OCI-LY3 (cell line): ENCODE measurements around the gene CCDC154.

Experiments used
- H2AFZ ChIP-seq: fragments of 200-600, 300-600 bp; shearing (Covaris generic); 2 replicates; pipeline ENCODE4 v1.6.0; 2014; ENCODE audit warnings: antibody characterized with exemption, low read depth, low read length
- H3K27ac ChIP-seq: fragments of 200-600, 300-600 bp; sonication (generic); 2 replicates; pipeline ENCODE4 v1.5.1; 2014; ENCODE audit warnings: mild to moderate bottlenecking, low read length, moderate library complexity, mixed read lengths
- H3K27me3 ChIP-seq: fragments of 200-600, 300-600 bp; sonication (generic); 2 replicates; pipeline ENCODE4 v1.6.1; 2014; ENCODE audit warnings: low read depth, low read length, mixed read lengths
- H3K36me3 ChIP-seq: fragments of 200-600, 300-600 bp; sonication (generic); replicated peaks from 2 replicates; pipeline ENCODE3; 2014; ENCODE audit warnings: low read depth, low read length, mixed read lengths
- H3K4me1 ChIP-seq: fragments of 300-600, 200-600 bp; sonication (generic); 2 replicates; pipeline ENCODE4 v1.6.1; 2014; ENCODE audit warnings: low read length, mixed read lengths
- H3K4me2 ChIP-seq: fragments of 200-600, 300-600 bp; sonication (generic); 2 replicates; pipeline ENCODE4 v1.6.1; 2014; ENCODE audit warnings: low read length, mixed read lengths
- H3K4me3 ChIP-seq: fragments of 300-600, 200-600 bp; sonication (generic); 2 replicates; pipeline ENCODE4 v1.5.1; 2014; ENCODE audit warnings: antibody characterized with exemption, mild to moderate bottlenecking, low read length, moderate library complexity
- H3K79me2 ChIP-seq: fragments of 300-600, 200-600 bp; shearing (Covaris generic); 2 replicates; pipeline ENCODE4 v1.6.1; 2014; ENCODE audit warnings: mild to moderate bottlenecking, low read length, mixed read lengths
- H3K9ac ChIP-seq: fragments of 300-600, 200-600 bp; shearing (Covaris generic); 2 replicates; pipeline ENCODE4 v1.6.0; 2014; ENCODE audit warnings: mild to moderate bottlenecking, low read length, moderate library complexity
- H3K9me3 ChIP-seq: fragments of 200-600, 300-600 bp; shearing (Covaris generic); 2 replicates; pipeline ENCODE4 v1.6.1; 2014; ENCODE audit warnings: low read length, mixed read lengths; ENCODE audit not compliant: insufficient read depth
- H4K20me1 ChIP-seq: fragments of 200-600, 300-600 bp; sonication (generic); 2 replicates; pipeline ENCODE4 v1.6.1; 2016; ENCODE audit warnings: low read length, mixed read lengths; ENCODE audit not compliant: insufficient read depth
- EZH2phosphoT487 ChIP-seq: fragments of 200-600 bp; shearing (Covaris generic); IDR thresholded peaks from 2 replicates; pipeline ENCODE4 v1.6.1; 2018; ENCODE audit warnings: antibody characterized with exemption, mixed run types, low read depth
- TF ChIP-seq, protein P1 (sequence below): fragments of 200-600, 300-600 bp; sonication (generic); IDR thresholded peaks from 2 replicates; pipeline ENCODE4 v1.5.1; 2014; ENCODE audit warnings: antibody characterized with exemption, low read length, low read depth

The CCDC154 gene

GRCh38 chr16:1435921-1436697, 8.2 kb downstream of the CCDC154 start:
- H3K27ac ChIP-seq = no peak overlapping the region
- H3K79me2 ChIP-seq = no peaks in the 10 kb centered on the region
- TF ChIP-seq EZH2phosphoT487 = no peak
- TF ChIP-seq, protein P1, sequence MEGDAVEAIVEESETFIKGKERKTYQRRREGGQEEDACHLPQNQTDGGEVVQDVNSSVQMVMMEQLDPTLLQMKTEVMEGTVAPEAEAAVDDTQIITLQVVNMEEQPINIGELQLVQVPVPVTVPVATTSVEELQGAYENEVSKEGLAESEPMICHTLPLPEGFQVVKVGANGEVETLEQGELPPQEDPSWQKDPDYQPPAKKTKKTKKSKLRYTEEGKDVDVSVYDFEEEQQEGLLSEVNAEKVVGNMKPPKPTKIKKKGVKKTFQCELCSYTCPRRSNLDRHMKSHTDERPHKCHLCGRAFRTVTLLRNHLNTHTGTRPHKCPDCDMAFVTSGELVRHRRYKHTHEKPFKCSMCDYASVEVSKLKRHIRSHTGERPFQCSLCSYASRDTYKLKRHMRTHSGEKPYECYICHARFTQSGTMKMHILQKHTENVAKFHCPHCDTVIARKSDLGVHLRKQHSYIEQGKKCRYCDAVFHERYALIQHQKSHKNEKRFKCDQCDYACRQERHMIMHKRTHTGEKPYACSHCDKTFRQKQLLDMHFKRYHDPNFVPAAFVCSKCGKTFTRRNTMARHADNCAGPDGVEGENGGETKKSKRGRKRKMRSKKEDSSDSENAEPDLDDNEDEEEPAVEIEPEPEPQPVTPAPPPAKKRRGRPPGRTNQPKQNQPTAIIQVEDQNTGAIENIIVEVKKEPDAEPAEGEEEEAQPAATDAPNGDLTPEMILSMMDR = no peak
- no peaks in the 10 kb centered on the region for H3K4me1 ChIP-seq
- H3K9ac ChIP-seq = no peak overlapping the region
- H3K36me3 ChIP-seq = no peaks in the 10 kb centered on the region
- no peak overlapping the region for H3K4me3 ChIP-seq
- no peak overlapping the region for H3K4me2 ChIP-seq
- no peaks in the 10 kb centered on the region for H3K9me3 ChIP-seq
- no peaks in the 10 kb centered on the region for H3K27me3 ChIP-seq
- H2AFZ ChIP-seq = no peak overlapping the region
- no peaks in the 10 kb centered on the region for H4K20me1 ChIP-seq

GRCh38 chr16:1434644-1435592, 9.4 kb downstream of the CCDC154 start:
- no peaks in the 10 kb centered on the region for H3K4me1 ChIP-seq
- no peaks in the 10 kb centered on the region for H3K36me3 ChIP-seq
- H3K27ac ChIP-seq = no peak overlapping the region
- no peak overlapping the region for H3K9ac ChIP-seq
- no peak for TF ChIP-seq EZH2phosphoT487
- TF ChIP-seq, protein P1 = no peak
- H3K27me3 ChIP-seq = peaks cover 5% of the 10 kb centered on the region; the same call in 1 of the 2 replicates
- no peak overlapping the region for H3K4me3 ChIP-seq
- no peaks in the 10 kb centered on the region for H4K20me1 ChIP-seq
- no peak overlapping the region for H3K4me2 ChIP-seq
- no peaks in the 10 kb centered on the region for H3K9me3 ChIP-seq
- no peaks in the 10 kb centered on the region for H3K79me2 ChIP-seq
- no peak overlapping the region for H2AFZ ChIP-seq

DNA sequence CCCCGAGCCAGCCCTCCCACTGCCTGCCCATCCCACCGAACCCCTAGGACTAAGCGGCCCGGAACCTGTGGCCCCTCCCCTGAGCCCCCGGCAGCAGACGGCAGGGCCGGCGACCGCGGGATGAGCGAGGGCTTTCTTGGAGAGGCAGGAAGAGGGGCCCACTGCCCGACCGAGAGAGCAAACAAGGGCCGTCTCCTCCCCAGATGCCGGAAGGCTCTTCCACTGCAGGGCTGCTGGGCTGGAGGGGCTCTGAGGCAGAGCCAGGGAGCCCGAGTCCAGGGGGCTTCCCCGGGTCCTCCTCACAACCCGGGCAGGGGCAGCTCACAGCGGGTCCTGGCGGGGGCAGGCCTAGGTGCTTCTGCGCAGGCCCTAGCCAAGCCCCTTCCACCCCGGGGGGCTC, 10.6 kb downstream of the CCDC154 start:
- no peak overlapping the region for H2AFZ ChIP-seq
- H4K20me1 ChIP-seq = no peaks in the 10 kb centered on the region
- H3K4me3 ChIP-seq = no peak overlapping the region
- H3K27ac ChIP-seq = no peak overlapping the region
- peaks cover 5% of the 10 kb centered on the region; the same call in 1 of the 2 replicates for H3K27me3 ChIP-seq
- H3K4me1 ChIP-seq = no peaks in the 10 kb centered on the region
- no peaks in the 10 kb centered on the region for H3K9me3 ChIP-seq
- H3K9ac ChIP-seq = no peak overlapping the region
- no peaks in the 10 kb centered on the region for H3K36me3 ChIP-seq
- TF ChIP-seq EZH2phosphoT487 = no peak
- TF ChIP-seq, protein P1 = no peak
- no peak overlapping the region for H3K4me2 ChIP-seq
- H3K79me2 ChIP-seq = no peaks in the 10 kb centered on the region

DNA sequence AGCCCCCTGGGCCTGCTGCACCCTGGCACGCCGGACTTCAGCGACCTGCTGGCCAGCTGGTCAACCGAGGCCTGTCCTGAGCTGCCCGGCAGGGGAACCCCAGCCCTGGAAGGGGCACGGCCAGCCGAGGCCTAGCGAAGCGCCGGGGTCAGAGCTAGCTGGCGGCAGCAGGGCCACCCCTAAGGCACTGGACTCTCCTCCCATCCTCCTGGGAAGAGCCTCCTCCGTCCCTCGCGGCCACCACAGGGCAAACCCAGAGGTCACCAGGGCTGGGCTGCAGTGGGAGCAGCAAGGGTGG, 11.1 kb downstream of the CCDC154 start:
- no peaks in the 10 kb centered on the region for H3K79me2 ChIP-seq
- H3K4me3 ChIP-seq = no peak overlapping the region
- no peaks in the 10 kb centered on the region for H3K9me3 ChIP-seq
- no peak overlapping the region for H3K27ac ChIP-seq
- no peaks in the 10 kb centered on the region for H4K20me1 ChIP-seq
- H3K9ac ChIP-seq = no peak overlapping the region
- H3K4me2 ChIP-seq = no peak overlapping the region
- TF ChIP-seq, protein P1 = no peak
- no peak for TF ChIP-seq EZH2phosphoT487
- no peaks in the 10 kb centered on the region for H3K4me1 ChIP-seq
- no peaks in the 10 kb centered on the region for H3K36me3 ChIP-seq
- no peak overlapping the region for H2AFZ ChIP-seq
- H3K27me3 ChIP-seq = peaks cover 5% of the 10 kb centered on the region; the same call in 1 of the 2 replicates
